ENCODE data around the gene SLN.

SLN gene

DNA sequence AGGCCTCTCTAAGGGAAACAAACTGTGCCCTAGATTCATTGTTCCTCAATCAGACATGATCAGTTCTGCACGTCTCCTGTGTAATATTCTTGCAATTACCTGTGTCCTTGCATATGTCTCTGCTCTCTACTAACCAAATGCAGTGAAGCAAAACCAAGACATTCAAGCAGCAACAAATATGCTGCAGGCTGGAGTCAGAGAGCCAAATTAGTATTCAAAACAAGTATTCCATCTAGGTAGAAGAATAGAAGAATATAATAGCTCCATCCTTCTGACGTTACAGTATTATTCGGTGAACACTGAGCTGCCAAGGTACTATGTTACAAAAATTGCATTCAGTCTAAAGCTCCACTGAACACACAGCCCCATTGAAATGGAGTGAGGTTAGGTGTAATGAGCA lies 51.8 kb downstream of the SLN start:
- Histone ChIP-seq H3K27me3 (ENCODE audit: control insufficient read depth in 1 of 2, insufficient read depth in 2 of 2, low read length in 2 of 2) (no peaks in the 10 kb centered on the region), H3K9ac (ENCODE audit: low read length) (no peak overlapping the region), H3K4me3 (ENCODE audit: low read depth in 1 of 2, low read length in 2 of 2) (no peak overlapping the region), H3K4me1 (ENCODE audit: insufficient read depth, low read length) (no peaks in the 10 kb centered on the region), H3K36me3 (ENCODE audit: insufficient read depth, low read length) (no peaks in the 10 kb centered on the region), H3K9me3 (ENCODE audit: low read length) (no peaks in the 10 kb centered on the region), H3K27ac (ENCODE audit: low read depth, low read length) (no peak overlapping the region)

- Histone ChIP-seq H3K4me1 (ENCODE audit: insufficient read depth, low read length) (no peaks in the 10 kb centered on the region), H3K9ac (ENCODE audit: low read length) (no peak overlapping the region), H3K27me3 (ENCODE audit: control insufficient read depth in 1 of 2, insufficient read depth in 2 of 2, low read length in 2 of 2) (no peaks in the 10 kb centered on the region), H3K36me3 (ENCODE audit: insufficient read depth, low read length) (no peaks in the 10 kb centered on the region), H3K4me3 (ENCODE audit: low read depth in 1 of 2, low read length in 2 of 2) (no peak overlapping the region), H3K27ac (ENCODE audit: low read depth, low read length) (no peak overlapping the region), H3K9me3 (ENCODE audit: low read length) (no peaks in the 10 kb centered on the region)
Observed at GRCh38 chr11:107659310-107659709, 52.5 kb downstream of the SLN start.

All from muscle layer of colon (tissue), 2 donors.